ENCODE results near the gene CLEC4G. TPM values are rescaled to one million over a fixed set of nuclear protein-coding genes. Genes with fewer than 3 reads are reported as not detected.

CLEC4G gene
- 0.92 TPM for total RNA-seq

DNA sequence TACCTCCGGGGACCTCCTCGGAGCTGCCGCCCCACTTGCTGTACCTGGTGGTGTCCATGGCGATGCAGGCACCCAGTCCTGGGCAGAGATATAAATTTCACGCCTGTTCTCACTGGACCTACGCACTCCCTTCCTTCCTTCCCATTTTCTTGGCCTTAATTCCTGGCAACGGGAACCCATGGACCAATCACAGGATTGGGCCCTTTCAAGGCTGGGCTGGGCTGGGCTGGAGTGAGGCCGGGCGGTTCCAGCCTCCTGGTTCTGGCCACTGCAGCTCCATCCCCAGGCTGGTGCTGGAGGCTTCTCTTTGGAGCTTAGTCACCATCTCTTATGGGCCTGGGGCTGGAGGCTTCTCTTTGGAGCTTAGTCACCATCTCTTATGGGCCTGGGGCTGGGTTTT, at the start of gene CLEC4G:
TSS of gene CLEC4G (minus strand) at position 66 of the 400 bp plus-strand sequence. CDS start at position 58, 8 bp downstream.

GRCh38 chr19:7762719-7763293, 30.9 kb upstream of the CLEC4G start, which contains the start of gene CLEC4M:
TSS of gene CLEC4M (plus strand) at chr19:7763243. CDS start at chr19:7763267, 24 bp downstream.

GRCh38 chr19:7746903-7747884, 15.3 kb upstream of the CLEC4G start, which contains the start of gene CD209:
TSS of gene CD209 (minus strand) at chr19:7747534. CDS start at chr19:7747511, 23 bp downstream.

DNA sequence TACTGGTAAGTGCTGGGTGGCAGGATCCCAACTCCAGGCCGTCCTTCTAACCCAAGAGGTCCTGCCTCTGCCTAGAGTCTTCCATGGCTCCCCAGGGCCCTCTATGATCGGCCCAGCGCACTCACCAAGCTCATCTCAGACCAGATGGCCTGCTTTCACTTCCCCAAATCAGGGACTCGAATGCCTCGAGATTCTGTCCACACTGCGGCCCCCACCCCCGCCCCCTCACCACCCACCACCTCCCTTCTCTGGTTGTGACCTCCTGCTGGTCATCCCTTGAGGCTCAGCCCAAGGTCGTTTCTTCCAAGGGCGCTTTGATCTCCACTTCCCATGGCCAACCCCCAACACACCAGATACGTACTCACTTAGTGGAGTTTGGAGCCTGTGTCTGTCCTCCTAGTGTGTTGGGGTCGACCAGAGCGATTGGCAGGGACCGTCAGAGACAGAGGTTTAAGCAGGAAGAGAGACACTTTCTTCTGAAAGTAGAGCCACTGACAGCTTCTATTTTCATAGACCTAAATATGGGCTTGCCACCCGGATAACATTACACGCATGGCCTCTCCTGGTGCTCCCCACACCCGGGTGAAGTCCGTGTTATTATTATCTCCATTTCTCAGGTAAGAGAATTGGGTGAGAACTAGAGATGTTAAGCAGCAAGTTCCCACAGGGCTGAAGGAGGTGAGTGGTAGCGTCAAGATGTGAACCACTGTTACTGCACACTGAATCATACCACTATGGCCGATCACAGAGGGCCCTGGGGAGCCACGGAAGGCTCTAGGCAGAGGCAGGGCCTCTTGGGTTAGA, 30.1 kb downstream of the CLEC4G start, which contains the start of gene FCER2:
TSS of gene FCER2 (minus strand) at position 478 of the 804 bp plus-strand sequence. CDS start 2,371 bp downstream, outside the sequence.

GRCh38 chr19:7680606-7681339, 51.1 kb downstream of the CLEC4G start, which contains the start of gene TRAPPC5:
TSS of gene TRAPPC5 (plus strand) at chr19:7680833. CDS start at chr19:7682254, 1,421 bp downstream.

Other genes with a start within 250 kb of the CLEC4G start
- 1.8 TPM for gene PEX11G, start 243.1 kb downstream of the CLEC4G start, total RNA-seq
- gene ZNF358, start 216.0 kb downstream of the CLEC4G start, total RNA-seq: 11.3 TPM
- 9.9 TPM for gene MCOLN1, start 209.5 kb downstream of the CLEC4G start, total RNA-seq
- 63.7 TPM for gene PNPLA6, start 196.4 kb downstream of the CLEC4G start, total RNA-seq
- gene CAMSAP3, start 136.2 kb downstream of the CLEC4G start, total RNA-seq: 15.5 TPM
- gene XAB2, start 102.6 kb downstream of the CLEC4G start, total RNA-seq: 18.2 TPM
- gene PET100, start 102.3 kb downstream of the CLEC4G start, total RNA-seq: 23.3 TPM
- gene PCP2, start 98.4 kb downstream of the CLEC4G start, total RNA-seq: not detected
- 3.5 TPM for gene STXBP2, start 95.0 kb downstream of the CLEC4G start, total RNA-seq
- 0.92 TPM for gene RETN, start 63.1 kb downstream of the CLEC4G start, total RNA-seq
- not detected for gene MCEMP1, start 55.0 kb downstream of the CLEC4G start, total RNA-seq
- 16.1 TPM for gene TRAPPC5, start 51.3 kb downstream of the CLEC4G start, total RNA-seq
- gene FCER2, start 30.0 kb downstream of the CLEC4G start, total RNA-seq: 0.46 TPM
- 0.69 TPM for gene CD209, start 15.4 kb upstream of the CLEC4G start, total RNA-seq
- gene CLEC4M, start 31.1 kb upstream of the CLEC4G start, total RNA-seq: not detected
- gene EVI5L, start 98.1 kb upstream of the CLEC4G start, total RNA-seq: 55.4 TPM
- 3.5 TPM for gene PRR36, start 142.3 kb upstream of the CLEC4G start, total RNA-seq
- under 0.01 TPM for gene LRRC8E, start 156.4 kb upstream of the CLEC4G start, total RNA-seq
- 6.9 TPM for gene MAP2K7, start 171.8 kb upstream of the CLEC4G start, total RNA-seq
- not detected for gene TGFBR3L, start 182.7 kb upstream of the CLEC4G start, total RNA-seq
- gene SNAPC2, start 188.2 kb upstream of the CLEC4G start, total RNA-seq: 7.4 TPM
- gene CTXN1, start 194.0 kb upstream of the CLEC4G start, total RNA-seq: 29.3 TPM
- gene TIMM44, start 211.6 kb upstream of the CLEC4G start, total RNA-seq: 34.8 TPM

Measured in diencephalon (tissue), 1 donor.